Esophagus squamous epithelium (tissue), 5 donors: ENCODE results near the gene RNF213. TPM values are rescaled to one million over a fixed set of nuclear protein-coding genes. Genes with fewer than 3 reads are reported as not detected.

Source experiments
- DNase-seq: peaks from one replicate; lab custom pipeline; 2025; lab: John Stamatoyannopoulos, UW
- H3K27ac ChIP-seq, 4 donors: fragments of 200-600 bp; sonication (generic); one replicate each; pipeline ENCODE4 v1.5.1; 2016 to 2019; ENCODE audit warnings: mild to moderate bottlenecking in 1 of 4
- H3K27me3 ChIP-seq, 4 donors: fragments of 200-600 bp; sonication (generic); 1 replicate in 3 of 4; 2 replicates in 1 of 4; pipeline versions ENCODE4 v1.5.1 to v1.6.0; 2017 to 2021; ENCODE audit warnings: antibody characterized with exemption in 1 of 4
- H3K36me3 ChIP-seq, 3 donors: fragments of 200-600 bp; sonication (generic); one replicate each; pipeline ENCODE4 v1.5.1; 2016 to 2019
- H3K4me1 ChIP-seq, 3 donors: fragments of 200-600 bp; sonication (generic); one replicate each; pipeline ENCODE4 v1.5.1; 2017 to 2019
- H3K4me3 ChIP-seq, 4 donors: fragments of 200-600 bp; sonication (generic); 1 replicate in 3 of 4; 2 replicates in 1 of 4; pipeline ENCODE4 v1.5.1; 2016 to 2019; ENCODE audit warnings: mild to moderate bottlenecking in 2 of 4, moderate library complexity in 1 of 4
- H3K9me3 ChIP-seq, 3 donors: fragments of 200-600 bp; sonication (generic); one replicate each; pipeline ENCODE4 v1.5.1; 2016 to 2019
- POLR2A ChIP-seq, 4 donors: fragments of 450-650 bp; IDR thresholded peaks; one replicate each; pipeline ENCODE4 v1.6.1; 2017; ENCODE audit warnings: antibody characterized with exemption in 4 of 4, mild to moderate bottlenecking in 4 of 4, moderate library complexity in 3 of 4
- WGBS, 2 donors: methylation state at CpG; one replicate each; pipeline ENCODE4 v1.1.5; 2018; 5-methylcytosine and 5-hydroxymethylcytosine counted together
- intact Hi-C: fragments of 100-400 bp; cut with DNase I; formaldehyde crosslinking; loops from one replicate; pipeline ENCODE4 v1.15.0; 2022
- small RNA-seq, 4 donors: library from RNA; depleted of rRNA; stranded (forward); fragments of <200 nt; gene quantifications; one replicate each; pipeline ENCODE3, GENCODE V24; 2016
- total RNA-seq, 4 donors: library from RNA; depleted of rRNA; stranded (reverse); fragments of >200 nt; gene quantifications; one replicate each; pipeline ENCODE4 v1.1.0, GENCODE V29; 2016
- TF ChIP-seq, protein P1 (sequence below), 6 experiments: fragments of 450-650 bp in 4 of 6; fragments of 200-600 bp in 2 of 6; sonication (generic) in 2 of 6; IDR thresholded peaks; one replicate each; pipeline ENCODE4 v1.5.1; 2016 to 2019; ENCODE audit warnings: antibody characterized with exemption in 6 of 6, mild to moderate bottlenecking in 4 of 6, moderate library complexity in 4 of 6
- donor health status: DM: yes; HTN: yes; CAD: no.

The RNF213 gene
- total RNA-seq, 4 donors from 2014 or later, result 56.1 to 67.9 (median 60.9) TPM

DNA sequence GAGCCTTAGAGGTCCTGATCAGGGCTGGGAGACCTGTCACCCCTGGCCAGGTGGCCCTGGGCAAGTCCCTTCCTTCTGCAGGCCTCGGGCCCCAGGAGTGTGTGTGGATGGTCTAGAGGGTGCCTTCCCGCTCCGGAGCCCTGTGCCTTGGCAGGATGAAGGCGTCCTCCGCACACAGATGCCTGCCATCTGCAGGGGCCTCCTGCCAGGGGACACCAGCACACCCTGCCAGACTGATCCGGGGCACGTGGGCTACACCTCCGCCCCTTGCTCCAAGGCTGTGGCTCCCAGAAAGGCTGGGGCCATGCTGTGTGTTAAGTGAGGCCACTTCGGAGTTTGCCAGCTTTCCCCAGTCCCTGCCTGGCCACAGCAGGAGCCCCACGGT is 185.1 kb downstream of the RNF213 start:
- H3K36me3 ChIP-seq, result no peaks in the 10 kb centered on the region
- intact Hi-C loops, result no loop called here
- TF ChIP-seq POLR2A (IDR thresholded peaks at IDR 0.05), result no peak
- TF ChIP-seq, protein P1, sequence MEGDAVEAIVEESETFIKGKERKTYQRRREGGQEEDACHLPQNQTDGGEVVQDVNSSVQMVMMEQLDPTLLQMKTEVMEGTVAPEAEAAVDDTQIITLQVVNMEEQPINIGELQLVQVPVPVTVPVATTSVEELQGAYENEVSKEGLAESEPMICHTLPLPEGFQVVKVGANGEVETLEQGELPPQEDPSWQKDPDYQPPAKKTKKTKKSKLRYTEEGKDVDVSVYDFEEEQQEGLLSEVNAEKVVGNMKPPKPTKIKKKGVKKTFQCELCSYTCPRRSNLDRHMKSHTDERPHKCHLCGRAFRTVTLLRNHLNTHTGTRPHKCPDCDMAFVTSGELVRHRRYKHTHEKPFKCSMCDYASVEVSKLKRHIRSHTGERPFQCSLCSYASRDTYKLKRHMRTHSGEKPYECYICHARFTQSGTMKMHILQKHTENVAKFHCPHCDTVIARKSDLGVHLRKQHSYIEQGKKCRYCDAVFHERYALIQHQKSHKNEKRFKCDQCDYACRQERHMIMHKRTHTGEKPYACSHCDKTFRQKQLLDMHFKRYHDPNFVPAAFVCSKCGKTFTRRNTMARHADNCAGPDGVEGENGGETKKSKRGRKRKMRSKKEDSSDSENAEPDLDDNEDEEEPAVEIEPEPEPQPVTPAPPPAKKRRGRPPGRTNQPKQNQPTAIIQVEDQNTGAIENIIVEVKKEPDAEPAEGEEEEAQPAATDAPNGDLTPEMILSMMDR (IDR thresholded peaks at IDR 0.05), result no peak
- peaks cover 0 to 16% (median 0%) of the 10 kb centered on the region in 4 donors for H3K27me3 ChIP-seq
- no peaks in the 10 kb centered on the region for H3K9me3 ChIP-seq
- no peak overlapping the region for H3K27ac ChIP-seq
- DNase-seq, result no peak
- no peak overlapping the region for H3K4me3 ChIP-seq
- peaks cover 0 to 9% (median 0%) of the 10 kb centered on the region in 3 donors for H3K4me1 ChIP-seq
- WGBS, 2 donors, result 82% methylated on average over 2 of the region's 10 CpGs; no CpG with 5 or more reads in 1 of the 2 donors

DNA sequence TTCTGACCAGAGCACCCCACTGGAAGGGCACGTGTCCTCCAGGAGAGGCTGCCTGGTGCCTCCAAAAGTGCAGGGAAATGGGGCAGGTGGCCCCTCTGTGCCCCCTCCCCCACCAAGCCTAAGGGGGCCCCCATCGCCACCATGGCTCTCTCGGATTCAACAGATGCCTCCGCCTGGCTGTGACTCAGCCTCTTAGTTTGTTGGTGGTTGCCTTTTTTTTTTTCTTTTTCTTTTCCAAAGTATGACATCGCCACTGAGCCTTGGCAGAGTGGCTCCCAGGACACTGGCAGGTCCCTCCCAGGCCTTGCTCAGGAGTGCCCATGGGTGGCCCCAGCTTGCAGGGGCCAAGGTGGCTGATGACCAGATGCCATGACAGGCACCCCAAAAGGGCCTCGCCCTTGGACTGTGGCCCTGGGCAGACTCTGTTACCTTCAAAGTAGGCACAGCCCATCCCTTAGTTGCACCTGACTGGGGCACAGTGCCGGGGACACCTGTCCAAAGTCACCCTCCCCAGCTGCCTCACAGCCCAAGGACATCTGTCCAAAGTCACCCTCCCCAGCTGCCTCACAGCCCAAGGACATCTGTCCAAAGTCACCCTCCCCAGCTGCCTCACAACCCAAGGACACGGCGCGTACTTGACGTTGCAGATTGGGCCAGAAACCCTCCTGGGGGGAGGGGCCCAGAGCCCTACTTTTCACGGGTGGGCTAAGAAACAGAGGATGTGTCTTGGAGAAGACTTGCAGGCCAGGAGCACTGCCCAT is 186.2 kb downstream of the RNF213 start:
- 58 to 73% methylated on average over 4 to 5 of the region's 12 CpGs for WGBS, 2 donors
- Histone ChIP-seq H3K27ac (no peak overlapping the region), H3K36me3 (no peaks in the 10 kb centered on the region), H3K9me3 (no peaks in the 10 kb centered on the region), H3K4me3 (no peak overlapping the region), H3K4me1 (peaks cover 0 to 13% (median 0%) of the 10 kb centered on the region in 3 donors), H3K27me3 (peaks cover 0 to 16% (median 0%) of the 10 kb centered on the region in 4 donors)
- intact Hi-C loops, result no loop called here
- TF ChIP-seq, protein P1 (IDR thresholded peaks at IDR 0.05), result no peak
- TF ChIP-seq POLR2A (IDR thresholded peaks at IDR 0.05), result no peak
- no peak for DNase-seq

DNA sequence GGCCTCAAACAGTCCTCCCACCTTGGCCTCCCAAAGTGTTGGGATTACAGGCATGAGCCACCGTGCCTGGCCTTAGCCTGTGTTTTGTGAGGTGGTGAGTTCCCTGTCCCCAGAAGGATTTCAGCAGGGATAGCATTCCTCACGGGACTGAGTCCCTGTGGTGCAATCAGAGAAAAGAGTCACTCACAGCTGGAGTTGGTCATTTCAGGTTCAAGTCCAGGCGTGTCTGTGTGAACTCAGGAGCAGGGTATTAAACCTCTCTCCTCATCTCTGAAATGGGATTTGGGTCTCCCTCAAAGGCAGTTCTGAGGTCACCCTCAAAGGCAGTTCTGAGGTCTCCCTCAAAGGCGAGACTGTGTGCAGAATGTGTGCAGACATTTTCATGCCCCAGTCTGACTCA is 187.1 kb downstream of the RNF213 start:
- Histone ChIP-seq H3K27me3 (peaks cover 0 to 16% (median 0%) of the 10 kb centered on the region in 4 donors), H3K4me3 (no peak overlapping the region), H3K9me3 (no peaks in the 10 kb centered on the region), H3K27ac (no peak overlapping the region), H3K36me3 (no peaks in the 10 kb centered on the region), H3K4me1 (peaks cover 0 to 13% (median 0%) of the 10 kb centered on the region in 3 donors)
- TF ChIP-seq, protein P1 (IDR thresholded peaks at IDR 0.05), result no peak
- TF ChIP-seq POLR2A (IDR thresholded peaks at IDR 0.05), result no peak
- DNase-seq, result no peak
- intact Hi-C loops, result no loop called here
- WGBS, 2 donors, result 75 to 80% methylated on average over 1 of the region's 4 CpGs

Small RNAs within 50 kb of the gene (small RNA-seq; reads per million reads assigned to genes)
- 0 reads per million in 4 donors for gene MIR4730

Other genes starting within 250 kb of the RNF213 start
- gene TBC1D16, start 225.0 kb upstream of the RNF213 start, total RNA-seq, result 10 to 100 TPM in 2 of 4 donors, 1 to 10 TPM in 2; 6.4 to 20.2 (median 11.5) TPM
- gene CCDC40, start 224.2 kb upstream of the RNF213 start, total RNA-seq, result 1 to 10 TPM in 3 of 4 donors, under 1 TPM in 1; 0.32 to 3.9 (median 2.1) TPM
- gene GAA, start 159.3 kb upstream of the RNF213 start, total RNA-seq, result 10 to 100 TPM; 14.3 to 50.4 (median 28.7) TPM
- gene EIF4A3, start 113.7 kb upstream of the RNF213 start, total RNA-seq, result 100 to 1,000 TPM in 2 of 4 donors, 10 to 100 TPM in 2; 69.0 to 112 (median 94.7) TPM
- 10 to 100 TPM; 13.0 to 54.3 (median 27.6) TPM for gene CARD14, start 90.8 kb upstream of the RNF213 start, total RNA-seq
- 10 to 100 TPM in 3 of 4 donors, 1 to 10 TPM in 1; 8.7 to 18.7 (median 12.9) TPM for gene SGSH, start 40.5 kb upstream of the RNF213 start, total RNA-seq
- gene SLC26A11, start 40.4 kb upstream of the RNF213 start, total RNA-seq, result 10 to 100 TPM in 1 of 4 donors, 1 to 10 TPM in 3; 5.7 to 11.4 (median 7.6) TPM
- gene ENDOV, start 154.3 kb downstream of the RNF213 start, total RNA-seq, result 10 to 100 TPM in 3 of 4 donors, 1 to 10 TPM in 1; 7.4 to 16.0 (median 14.5) TPM
- under 1 TPM in 2 of 4 donors, not detected in 2; under 0.01 to 0.15 TPM for gene NPTX1, start 215.8 kb downstream of the RNF213 start, total RNA-seq